Measurements from ENCODE around the gene MACO1. TPM values are rescaled to one million over a fixed set of nuclear protein-coding genes. Genes with fewer than 3 reads are reported as not detected.

The MACO1 gene
- total RNA-seq, 4 donors from 2014 or later, result 25.6 to 31.8 (median 28.7) TPM

GRCh38 chr1:25473653-25474225 lies 43.0 kb downstream of the MACO1 start:
- Histone ChIP-seq H3K27me3 (no peaks in the 10 kb centered on the region), H3K27ac (no peak overlapping the region), H3K4me1 (peaks cover 6 to 19% of the 10 kb centered on the region in 2 donors), H3K36me3 (no peaks in the 10 kb centered on the region), H3K4me3 (replicated peaks in 1 of 3) (no peak overlapping the region), H3K9me3 (no peaks in the 10 kb centered on the region)
- intact Hi-C loops (cut with DNase I), result no loop called here
- WGBS, 2 donors, result 92 to 100% methylated on average over 1 of the region's 1 CpG
- no peak for DNase-seq
- TF ChIP-seq POLR2A (IDR thresholded peaks at IDR 0.05), result no peak
- TF ChIP-seq CTCF (IDR thresholded peaks at IDR 0.05), result no peak

DNA sequence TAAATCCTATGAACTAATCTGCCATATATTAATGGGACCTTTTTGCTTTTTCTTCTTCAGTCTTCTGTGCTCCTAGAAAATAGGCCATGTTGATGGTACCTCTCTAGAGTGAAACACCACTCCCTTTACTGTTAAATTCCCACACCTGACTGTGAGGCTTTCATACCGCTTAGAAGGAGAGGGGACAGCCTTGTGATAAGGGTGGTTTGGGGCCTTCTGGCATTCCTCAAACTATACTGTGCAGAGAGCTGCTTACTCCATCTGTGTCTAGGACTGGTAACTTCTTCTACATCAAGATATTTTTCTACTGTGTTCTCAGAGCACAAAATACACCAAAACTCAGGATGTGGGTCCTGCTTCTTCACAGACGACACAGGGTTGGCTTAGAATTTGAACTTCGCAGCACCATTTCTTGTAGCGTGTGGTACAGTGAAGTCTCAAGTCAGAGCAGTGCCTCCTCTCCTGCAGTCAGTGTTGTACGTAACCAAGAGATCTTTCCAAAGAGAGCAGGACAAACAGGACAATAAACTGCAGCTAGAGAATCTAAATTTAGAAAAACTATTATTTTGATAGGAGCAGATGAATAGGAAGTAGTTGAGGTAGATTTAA lies 43.8 kb downstream of the MACO1 start:
- Histone ChIP-seq H3K36me3 (no peaks in the 10 kb centered on the region), H3K27ac (no peak overlapping the region), H3K27me3 (no peaks in the 10 kb centered on the region), H3K9me3 (no peaks in the 10 kb centered on the region), H3K4me1 (peaks cover 6 to 22% of the 10 kb centered on the region in 2 donors), H3K4me3 (replicated peaks in 1 of 3) (no peak overlapping the region)
- TF ChIP-seq CTCF (IDR thresholded peaks at IDR 0.05) (no peak), POLR2A (IDR thresholded peaks at IDR 0.05) (no peak)
- intact Hi-C loops (cut with DNase I), result no loop called here
- DNase-seq, result no peak
- WGBS, 2 donors, result 89 to 90% methylated on average over 5 of the region's 5 CpGs

DNA sequence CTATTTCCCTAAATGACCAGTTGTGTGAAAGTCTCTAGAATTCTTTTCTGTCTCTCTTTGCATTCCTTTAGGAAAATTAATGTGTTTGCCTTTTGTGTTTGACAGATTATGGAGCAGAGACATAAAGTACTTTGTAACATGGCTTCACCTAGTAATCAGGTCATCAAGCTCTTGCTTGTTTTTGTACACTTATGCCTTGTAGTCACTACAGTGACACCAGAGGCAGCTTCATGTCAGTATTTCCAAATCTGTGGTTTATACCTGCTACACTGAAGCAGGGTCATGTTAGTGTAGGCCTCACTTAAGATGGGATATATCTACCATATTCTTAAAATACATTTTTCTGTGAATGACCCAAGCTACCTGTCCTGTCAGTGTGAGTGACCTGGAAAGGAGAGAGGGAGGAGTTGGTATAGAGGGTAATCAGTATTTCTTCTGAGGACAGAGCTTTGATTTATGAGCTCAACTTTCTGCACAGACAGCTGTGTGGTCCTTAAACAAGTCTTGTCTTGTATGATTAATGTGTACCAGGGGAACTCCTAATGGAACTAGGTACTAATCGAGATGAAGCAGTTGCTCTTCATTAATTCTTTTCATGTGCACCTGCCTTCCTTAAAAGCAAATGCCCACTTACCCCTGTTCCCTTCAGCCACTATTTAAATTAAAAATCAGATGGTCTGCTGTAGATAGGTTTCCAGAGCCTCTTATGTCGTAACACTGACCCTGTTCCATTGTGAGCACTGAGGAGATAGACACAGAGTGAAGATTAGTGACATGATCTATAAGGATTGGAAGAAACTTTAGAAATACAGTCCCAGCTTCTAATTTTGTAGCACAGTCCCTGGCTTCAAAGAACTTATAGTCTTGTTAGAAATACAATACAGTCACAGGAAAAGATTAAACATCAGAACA lies 45.7 kb downstream of the MACO1 start:
- intact Hi-C loops (cut with DNase I), result no loop called here
- Histone ChIP-seq H3K36me3 (no peaks in the 10 kb centered on the region), H3K4me3 (replicated peaks in 1 of 3) (no peak overlapping the region), H3K9me3 (no peaks in the 10 kb centered on the region), H3K27me3 (no peaks in the 10 kb centered on the region), H3K27ac (no peak overlapping the region), H3K4me1 (peaks cover 6 to 22% of the 10 kb centered on the region in 2 donors)
- TF ChIP-seq CTCF (IDR thresholded peaks at IDR 0.05), result no peak
- TF ChIP-seq POLR2A (IDR thresholded peaks at IDR 0.05), result no peak
- DNase-seq, result no peak
- WGBS, 2 donors, result 90 to 93% methylated on average over 2 of the region's 2 CpGs

DNA sequence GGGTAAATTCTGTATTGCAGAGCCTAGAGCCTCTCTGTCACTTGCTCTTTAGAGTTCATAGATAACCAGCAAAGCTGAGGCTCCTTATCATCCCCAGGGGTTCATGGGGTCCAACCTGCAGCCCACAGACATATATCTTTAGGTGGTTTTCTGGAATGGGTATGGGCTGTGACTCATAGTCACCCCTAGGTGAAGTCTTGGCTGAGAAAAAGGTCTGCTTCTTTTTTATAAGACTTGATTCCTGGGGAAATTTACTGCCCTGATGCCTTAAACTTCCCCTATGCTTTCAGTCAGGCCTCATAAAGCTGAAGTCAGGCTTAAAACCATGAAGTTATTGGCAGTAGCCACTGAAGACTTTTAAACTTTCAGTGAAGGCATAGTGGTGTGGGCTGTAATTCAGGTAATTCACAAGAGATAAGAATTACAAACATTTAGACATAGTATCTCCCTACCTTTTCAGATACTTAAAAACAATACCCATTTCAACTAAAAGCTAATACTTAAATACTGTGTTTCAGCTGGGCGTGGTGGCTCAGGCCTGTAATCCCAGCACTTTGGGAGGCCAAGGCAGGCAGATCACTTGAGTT lies 46.8 kb downstream of the MACO1 start:
- Histone ChIP-seq H3K27ac (peak overlapping the region in 1 of 3 donors; percentile 14), H3K4me3 (replicated peaks in 1 of 3) (no peak overlapping the region), H3K36me3 (no peaks in the 10 kb centered on the region), H3K4me1 (peaks cover 6 to 22% of the 10 kb centered on the region in 2 donors), H3K27me3 (no peaks in the 10 kb centered on the region), H3K9me3 (no peaks in the 10 kb centered on the region)
- TF ChIP-seq POLR2A (IDR thresholded peaks at IDR 0.05) (no peak), CTCF (IDR thresholded peaks at IDR 0.05) (no peak)
- WGBS, 2 donors, result 88 to 100% methylated on average over 1 of the region's 1 CpG
- intact Hi-C loops (cut with DNase I), result no loop called here
- DNase-seq, result no peak

All from thyroid gland (tissue), 4 donors.